Testis (tissue), 2 donors: ENCODE data around the gene NDUFA9.

Experiments used
- POLR2A ChIP-seq: fragments of 450-650 bp; IDR thresholded peaks from one replicate; pipeline ENCODE4 v1.6.1; 2017; ENCODE audit warnings: antibody characterized with exemption, mild to moderate bottlenecking, moderate library complexity
- TF ChIP-seq, protein P1 (sequence below), 3 experiments: fragments of 450-650 bp in 2 of 3; fragments of 200-600 bp in 1 of 3; sonication (generic) in 1 of 3; IDR thresholded peaks; one replicate each; pipeline ENCODE4 v1.5.1; 2016 to 2019; ENCODE audit warnings: antibody characterized with exemption in 3 of 3, mild to moderate bottlenecking in 2 of 3, moderate library complexity in 1 of 3

DNA sequence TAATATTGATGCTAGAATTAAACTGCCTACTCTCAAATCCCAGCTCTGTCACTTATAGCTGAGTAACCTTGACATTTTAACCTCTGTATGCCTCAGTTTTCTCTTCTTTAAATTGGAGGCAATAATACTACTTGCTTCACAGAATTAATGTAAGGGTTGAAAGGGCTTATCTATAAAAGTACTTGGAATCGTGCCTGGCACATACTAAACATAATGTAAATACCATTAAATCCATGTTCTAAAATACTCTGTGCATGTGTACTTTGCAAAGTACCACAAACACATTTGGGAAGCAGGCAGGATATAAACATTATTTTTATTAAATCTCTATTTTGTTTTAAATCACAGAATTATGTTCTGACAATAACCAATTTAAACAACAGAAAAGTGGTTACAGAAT is 45.0 kb upstream of the NDUFA9 start:
- TF ChIP-seq, protein P1, sequence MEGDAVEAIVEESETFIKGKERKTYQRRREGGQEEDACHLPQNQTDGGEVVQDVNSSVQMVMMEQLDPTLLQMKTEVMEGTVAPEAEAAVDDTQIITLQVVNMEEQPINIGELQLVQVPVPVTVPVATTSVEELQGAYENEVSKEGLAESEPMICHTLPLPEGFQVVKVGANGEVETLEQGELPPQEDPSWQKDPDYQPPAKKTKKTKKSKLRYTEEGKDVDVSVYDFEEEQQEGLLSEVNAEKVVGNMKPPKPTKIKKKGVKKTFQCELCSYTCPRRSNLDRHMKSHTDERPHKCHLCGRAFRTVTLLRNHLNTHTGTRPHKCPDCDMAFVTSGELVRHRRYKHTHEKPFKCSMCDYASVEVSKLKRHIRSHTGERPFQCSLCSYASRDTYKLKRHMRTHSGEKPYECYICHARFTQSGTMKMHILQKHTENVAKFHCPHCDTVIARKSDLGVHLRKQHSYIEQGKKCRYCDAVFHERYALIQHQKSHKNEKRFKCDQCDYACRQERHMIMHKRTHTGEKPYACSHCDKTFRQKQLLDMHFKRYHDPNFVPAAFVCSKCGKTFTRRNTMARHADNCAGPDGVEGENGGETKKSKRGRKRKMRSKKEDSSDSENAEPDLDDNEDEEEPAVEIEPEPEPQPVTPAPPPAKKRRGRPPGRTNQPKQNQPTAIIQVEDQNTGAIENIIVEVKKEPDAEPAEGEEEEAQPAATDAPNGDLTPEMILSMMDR (IDR thresholded peaks at IDR 0.05): no peak
- TF ChIP-seq POLR2A: no peak
